G401.6 (cell line): Measurements from ENCODE around the gene MTMR4.
"Not testable (repeated sequence)": the region's sequence is repeated elsewhere in the genome, so short reads cannot be mapped to it uniquely, and the experiment has no call there.

Source experiments
- FAIRE-seq: peaks from 2 replicates; lab custom pipeline; 2012; peaks lifted over from hg19 to GRCh38; lab: Jason Lieb, UNC

Gene MTMR4

GRCh38 chr17:58513965-58514769 lies at the start of gene MTMR4:
Gene MTMR4, minus strand, starts transcription at chr17:58514638. Its CDS starts 231 bp downstream, at chr17:58514407.
- no peak for FAIRE-seq

- FAIRE-seq = no peak
These were observed 46.1 kb upstream of the MTMR4 start for GRCh38 chr17:58560511-58560910.

GRCh38 chr17:58557981-58558380 lies 43.5 kb upstream of the MTMR4 start:
- no peak for FAIRE-seq

- FAIRE-seq = no peak
These were observed 42.4 kb upstream of the MTMR4 start for GRCh38 chr17:58556833-58557250.

GRCh38 chr17:58555109-58555508 lies 40.7 kb upstream of the MTMR4 start:
- FAIRE-seq = not testable (repeated sequence)

- no peak for FAIRE-seq
These were observed 26.8 kb upstream of the MTMR4 start for GRCh38 chr17:58541249-58541648.

GRCh38 chr17:58539698-58540097 lies 25.3 kb upstream of the MTMR4 start:
- FAIRE-seq = no peak

- no peak for FAIRE-seq
These were observed 24.5 kb upstream of the MTMR4 start for GRCh38 chr17:58538811-58539409.

GRCh38 chr17:58537266-58537665 lies 22.8 kb upstream of the MTMR4 start:
- no peak for FAIRE-seq

GRCh38 chr17:58536542-58536941 lies 22.1 kb upstream of the MTMR4 start:
- FAIRE-seq = no peak

GRCh38 chr17:58535431-58535830 lies 21.0 kb upstream of the MTMR4 start:
- FAIRE-seq = no peak

GRCh38 chr17:58534901-58535421 lies 20.5 kb upstream of the MTMR4 start:
- FAIRE-seq = no peak

GRCh38 chr17:58534331-58534730 lies 19.9 kb upstream of the MTMR4 start:
- FAIRE-seq = no peak

GRCh38 chr17:58533616-58534188 lies 19.3 kb upstream of the MTMR4 start:
- no peak for FAIRE-seq

- FAIRE-seq = no peak
These were observed 18.1 kb upstream of the MTMR4 start for GRCh38 chr17:58532555-58532951.

GRCh38 chr17:58531661-58532554 lies 17.5 kb upstream of the MTMR4 start:
- no peak for FAIRE-seq

- no peak for FAIRE-seq
These were observed 16.7 kb upstream of the MTMR4 start for GRCh38 chr17:58531122-58531521.

- FAIRE-seq = no peak
These were observed 16.2 kb upstream of the MTMR4 start for GRCh38 chr17:58530655-58531054.

- FAIRE-seq = no peak
These were observed 14.8 kb upstream of the MTMR4 start for GRCh38 chr17:58529275-58529674.

GRCh38 chr17:58528443-58528842 lies 14.0 kb upstream of the MTMR4 start:
- no peak for FAIRE-seq

- no peak for FAIRE-seq
These were observed 13.5 kb upstream of the MTMR4 start for GRCh38 chr17:58527949-58528348.

GRCh38 chr17:58527306-58527705 lies 12.9 kb upstream of the MTMR4 start:
- no peak for FAIRE-seq
